Measurements from ENCODE around the gene PSMD3. TPM values are rescaled to one million over a fixed set of nuclear protein-coding genes. Genes with fewer than 3 reads are reported as not detected.
A peak's percentile ranks its signal among the peaks of the same experiment; 100 is the strongest.

The PSMD3 gene
- total and polyA plus RNA-seq, 9 of the 15 experiments (the other 6 are each of a cell fraction or from before 2014, with no cell fraction given) = 2.0 to 251 (median 135) TPM

DNA sequence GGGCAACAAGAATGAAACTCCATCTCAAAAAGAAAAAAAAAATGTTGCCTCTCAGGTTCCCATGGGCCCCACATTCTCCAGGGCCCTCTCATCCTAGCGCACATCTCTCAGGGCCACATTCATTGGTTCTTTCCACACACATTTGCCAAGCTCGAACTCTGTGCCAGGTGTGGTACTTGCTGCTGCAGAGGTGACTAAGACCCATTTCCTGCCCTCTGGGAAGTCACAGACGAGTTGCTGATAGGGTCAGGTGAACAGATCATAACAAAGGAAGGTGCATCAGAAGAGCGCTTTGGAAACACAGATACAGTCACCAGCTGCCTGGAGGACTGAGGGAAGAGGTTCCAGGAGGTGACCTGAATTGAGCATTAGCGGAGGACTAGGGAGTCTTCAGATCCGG is 16.8 kb upstream of the PSMD3 start:
- intact Hi-C loops (cut with micrococcal nuclease) = no loop called here
- peaks cover 6 to 13% of the 10 kb centered on the region in 2 experiments; a peak in 3 of 5 replicates for H3K27me3 ChIP-seq (ENCODE audit: control insufficient read depth in 2 of 2, insufficient read depth in 2 of 2, low read length in 2 of 2)

DNA sequence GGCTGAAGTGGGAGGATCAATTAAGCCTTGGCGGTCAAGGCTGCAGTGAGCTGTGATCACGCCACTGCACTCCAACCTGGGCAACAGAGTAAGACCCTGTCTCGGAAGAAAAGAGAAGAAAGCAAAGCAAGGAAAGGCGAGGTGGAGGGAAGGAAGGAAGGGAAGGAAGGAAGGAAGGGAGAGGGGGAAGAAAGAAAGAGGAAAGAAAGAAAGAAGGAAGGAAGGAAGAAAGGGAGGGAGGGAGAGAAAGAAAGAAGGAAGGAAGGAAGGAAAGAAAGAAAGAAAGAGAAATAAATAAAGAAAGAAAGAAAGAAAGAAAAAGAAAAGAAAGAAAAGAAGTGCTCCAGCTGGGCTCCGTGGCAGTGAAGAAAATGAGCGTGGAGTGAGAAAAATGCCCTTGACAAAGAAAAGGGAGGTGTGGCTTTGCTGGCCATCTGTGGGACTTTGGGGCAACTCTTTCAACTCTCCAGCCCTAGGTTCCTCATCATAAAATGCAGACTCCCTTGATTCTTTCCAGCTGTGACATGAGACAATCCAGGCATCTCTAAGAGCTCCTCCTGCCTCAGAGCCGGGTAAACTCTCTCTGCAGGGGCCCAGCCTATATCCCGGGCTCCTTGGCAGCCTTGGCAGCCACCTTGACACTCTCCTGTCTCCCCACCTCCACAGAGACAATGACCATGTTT is 15.4 kb upstream of the PSMD3 start:
- Histone ChIP-seq H3K27me3 (ENCODE audit: control insufficient read depth in 2 of 2, insufficient read depth in 2 of 2, low read length in 2 of 2) (peaks cover 6 to 13% of the 10 kb centered on the region in 2 experiments; a peak in 3 of 5 replicates), H3K4me2 (ENCODE audit: insufficient read depth, low read length) (no peak overlapping the region), H3K36me3 (ENCODE audit: control insufficient read depth, insufficient read depth, low read length) (no peaks in the 10 kb centered on the region), H4K20me1 (replicated peaks; ENCODE audit: control insufficient read depth, insufficient read depth, low read length) (no peaks in the 10 kb centered on the region), H3K9me1 (ENCODE audit: control insufficient read depth, insufficient read depth, low read length) (no peaks in the 10 kb centered on the region), H3K27ac (ENCODE audit: extremely low read depth, low read depth, low read length) (no peak overlapping the region), H2AFZ (ENCODE audit: low read depth, low read length) (no peak overlapping the region), H3K9me3 (replicated peaks; ENCODE audit: control insufficient read depth, insufficient read depth, low read depth, low read length) (no peaks in the 10 kb centered on the region), H3K9ac (ENCODE audit: insufficient read depth in 1 of 2, low read depth in 2 of 2, low read length in 2 of 2) (peak overlapping the region in 1 of 2 experiments; percentile 65; a peak in 2 of 4 replicates), H3K4me3 (no peak overlapping the region), H3K79me2 (ENCODE audit: control insufficient read depth, insufficient read depth, low read length) (no peaks in the 10 kb centered on the region), H3K4me1 (replicated peaks in 1 of 2; ENCODE audit: control insufficient read depth in 2 of 2, insufficient read depth in 2 of 2, low read length in 2 of 2) (peaks cover 0 to 12% of the 10 kb centered on the region in 2 experiments; a peak in 3 of 5 replicates)
- no TSS peak for BruUV-seq (replicated peaks)
- no peak for DNase-seq (ENCODE audit: extremely low read depth in 1 of 4, low spot score in 3 of 4)
- FAIRE-seq = no peak
- ATAC-seq = no peak
- CTCF ChIA-PET (ENCODE audit: low intra/inter-chr PET ratio) = no interaction called here
- WGBS (ENCODE audit: insufficient coverage, low coverage, missing lambda C conversion rate) = 23% methylated on average over 8 of the region's 8 CpGs
- intact Hi-C loops (cut with micrococcal nuclease) (no loop called here), in situ Hi-C loops (cut with MboI) (no loop called here)
- POLR2A ChIA-PET = interaction anchor here (0.6 to 2.6 kb wide), 5 partner anchors 8 to 86 kb away, joined by 3 to 9 read pairs (median 4); partner anchors contain the start of gene PSMD3
- TF ChIP-seq MCM7 (IDR thresholded peaks at IDR 0.05) (0 out of 4 replicates have a peak, but pooled peaks of 1 of the 2 experiments have one; percentile 14), GATAD2B (IDR thresholded peaks at IDR 0.05; ENCODE audit: borderline replicate concordance) (no peak), GABPB2 (CRISPR knock-in tag; conservative IDR thresholded peaks at IDR 0.05) (no peak), RBM39 (optimal IDR thresholded peaks at IDR 0.05; ENCODE audit: low read depth, low read length) (no peak), PYGO2 (tag; IDR thresholded peaks at IDR 0.05) (no peak), RBBP5 (IDR thresholded peaks at IDR 0.05; ENCODE audit: borderline replicate concordance, insufficient read depth, low read length, poor library complexity, severe bottlenecking) (no peak), SMARCC2 (IDR thresholded peaks at IDR 0.05; ENCODE audit: low read depth) (no peak), NCOA6 (IDR thresholded peaks at IDR 0.05) (no peak), TEAD1 (CRISPR knock-in tag; IDR thresholded peaks at IDR 0.05) (no peak), KHSRP (IDR thresholded peaks at IDR 0.05) (no peak)
- TF ChIP-seq, protein P1, sequence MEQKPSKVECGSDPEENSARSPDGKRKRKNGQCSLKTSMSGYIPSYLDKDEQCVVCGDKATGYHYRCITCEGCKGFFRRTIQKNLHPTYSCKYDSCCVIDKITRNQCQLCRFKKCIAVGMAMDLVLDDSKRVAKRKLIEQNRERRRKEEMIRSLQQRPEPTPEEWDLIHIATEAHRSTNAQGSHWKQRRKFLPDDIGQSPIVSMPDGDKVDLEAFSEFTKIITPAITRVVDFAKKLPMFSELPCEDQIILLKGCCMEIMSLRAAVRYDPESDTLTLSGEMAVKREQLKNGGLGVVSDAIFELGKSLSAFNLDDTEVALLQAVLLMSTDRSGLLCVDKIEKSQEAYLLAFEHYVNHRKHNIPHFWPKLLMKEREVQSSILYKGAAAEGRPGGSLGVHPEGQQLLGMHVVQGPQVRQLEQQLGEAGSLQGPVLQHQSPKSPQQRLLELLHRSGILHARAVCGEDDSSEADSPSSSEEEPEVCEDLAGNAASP (IDR thresholded peaks at IDR 0.05) = no peak
- TF ChIP-seq, protein P2, sequence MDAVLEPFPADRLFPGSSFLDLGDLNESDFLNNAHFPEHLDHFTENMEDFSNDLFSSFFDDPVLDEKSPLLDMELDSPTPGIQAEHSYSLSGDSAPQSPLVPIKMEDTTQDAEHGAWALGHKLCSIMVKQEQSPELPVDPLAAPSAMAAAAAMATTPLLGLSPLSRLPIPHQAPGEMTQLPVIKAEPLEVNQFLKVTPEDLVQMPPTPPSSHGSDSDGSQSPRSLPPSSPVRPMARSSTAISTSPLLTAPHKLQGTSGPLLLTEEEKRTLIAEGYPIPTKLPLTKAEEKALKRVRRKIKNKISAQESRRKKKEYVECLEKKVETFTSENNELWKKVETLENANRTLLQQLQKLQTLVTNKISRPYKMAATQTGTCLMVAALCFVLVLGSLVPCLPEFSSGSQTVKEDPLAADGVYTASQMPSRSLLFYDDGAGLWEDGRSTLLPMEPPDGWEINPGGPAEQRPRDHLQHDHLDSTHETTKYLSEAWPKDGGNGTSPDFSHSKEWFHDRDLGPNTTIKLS (IDR thresholded peaks at IDR 0.05; ENCODE audit: borderline replicate concordance, low read depth) = no peak

More for the DNA sequence above, 16.8 kb upstream of the PSMD3 start:
- WGBS (ENCODE audit: insufficient coverage, low coverage, missing lambda C conversion rate) = 17% methylated on average over 6 of the region's 6 CpGs
- Histone ChIP-seq H4K20me1 (replicated peaks; ENCODE audit: control insufficient read depth, insufficient read depth, low read length) (no peaks in the 10 kb centered on the region), H3K9ac (ENCODE audit: insufficient read depth in 1 of 2, low read depth in 2 of 2, low read length in 2 of 2) (no peak overlapping the region), H3K27ac (ENCODE audit: extremely low read depth, low read depth, low read length) (no peak overlapping the region), H3K9me1 (ENCODE audit: control insufficient read depth, insufficient read depth, low read length) (no peaks in the 10 kb centered on the region), H3K9me3 (replicated peaks; ENCODE audit: control insufficient read depth, insufficient read depth, low read depth, low read length) (no peaks in the 10 kb centered on the region), H3K79me2 (ENCODE audit: control insufficient read depth, insufficient read depth, low read length) (no peaks in the 10 kb centered on the region), H3K4me2 (ENCODE audit: insufficient read depth, low read length) (no peak overlapping the region), H3K36me3 (ENCODE audit: control insufficient read depth, insufficient read depth, low read length) (no peaks in the 10 kb centered on the region), H3K4me1 (replicated peaks in 1 of 2; ENCODE audit: control insufficient read depth in 2 of 2, insufficient read depth in 2 of 2, low read length in 2 of 2) (peaks cover 2 to 14% of the 10 kb centered on the region in 2 experiments; a peak in 4 of 5 replicates), H3K4me3 (no peak overlapping the region), H2AFZ (ENCODE audit: low read depth, low read length) (no peak overlapping the region)
- BruUV-seq (replicated peaks) = no TSS peak
- ChIA-PET CTCF (ENCODE audit: low intra/inter-chr PET ratio) (no interaction called here), POLR2A (interaction anchor here (1.4 kb wide), 1 partner anchor 12 kb away, joined by 4 read pairs; no protein-coding TSS in a partner anchor)
- TF ChIP-seq MTA1 (IDR thresholded peaks at IDR 0.05; ENCODE audit: borderline replicate concordance) (no peak), POLR2AphosphoS2 (IDR thresholded peaks at IDR 0.05; ENCODE audit: low read length) (no peak)
- FAIRE-seq (no peak), DNase-seq (ENCODE audit: extremely low read depth in 1 of 4, low spot score in 3 of 4) (no peak), ATAC-seq (no peak)
- in situ Hi-C loops (cut with MboI) = no loop called here

All from K562 (cell line).